Colonic mucosa (tissue), 4 donors: Measurements from ENCODE around the gene VEPH1. TPM values are rescaled to one million over a fixed set of nuclear protein-coding genes. Genes with fewer than 3 reads are reported as not detected.

ENCODE experiments used
- DNase-seq: peaks from one replicate; pipeline ENCODE4 v3.0.0-alpha.2; 2020
- H3K27ac ChIP-seq: fragments of 200-600 bp; one replicate; pipeline ENCODE4 v1.8.0; 2021
- H3K27me3 ChIP-seq: fragments of 200-600 bp; one replicate; pipeline ENCODE4 v1.8.0; 2021
- H3K36me3 ChIP-seq: fragments of 200-600 bp; one replicate; pipeline ENCODE4 v1.8.0; 2021
- H3K4me1 ChIP-seq: fragments of 200-600 bp; one replicate; pipeline ENCODE4 v1.8.0; 2021; ENCODE audit warnings: mild to moderate bottlenecking
- H3K4me3 ChIP-seq: fragments of 200-600 bp; one replicate; pipeline ENCODE4 v1.8.0; 2021
- H3K9ac ChIP-seq, 2 donors: one replicate each; pipeline ENCODE4 v1.7.0; 2013; ENCODE audit warnings: control low read depth in 2 of 2, low read depth in 2 of 2, low read length in 2 of 2
- H3K9me3 ChIP-seq: fragments of 200-600 bp; one replicate; pipeline ENCODE4 v1.8.0; 2021
- CTCF ChIP-seq: fragments of 200-600 bp; IDR thresholded peaks from one replicate; pipeline ENCODE4 v1.8.0; 2022; ENCODE audit warnings: antibody characterized with exemption, mild to moderate bottlenecking
- intact Hi-C: fragments of 100-400 bp; cut with DNase I; formaldehyde crosslinking; loops from one replicate; pipeline ENCODE4 v1.14.1; 2022
- total RNA-seq, 2 donors: library from RNA; stranded (reverse); fragmentation: NEBNext Ultra II Directional in 1 of 2; extraction: Animal tissue kit (Norgen Biotek cat#: 25700) in 1 of 2; gene quantifications; one replicate each; pipeline ENCODE4 v1.2.1, GENCODE V29; 2021
- donor health status: healthy.
- donor health status: DM: no; HTN: no; CAD: no.
- donor health status: DM: no; HTN: no; CAD: no.

Gene VEPH1
- total RNA-seq, 2 donors from 2014 or later: 1.3 to 2.7 TPM

GRCh38 chr3:157282261-157283191 is 220.7 kb downstream of the VEPH1 start:
- Histone ChIP-seq H3K4me3 (no peak overlapping the region), H3K27me3 (no peaks in the 10 kb centered on the region), H3K4me1 (no peaks in the 10 kb centered on the region), H3K27ac (no peak overlapping the region), H3K36me3 (no peaks in the 10 kb centered on the region), H3K9ac (no peak overlapping the region), H3K9me3 (no peaks in the 10 kb centered on the region)
- intact Hi-C loops: no loop called here
- TF ChIP-seq CTCF: no peak
- DNase-seq: no peak

GRCh38 chr3:157280786-157281185 is 222.4 kb downstream of the VEPH1 start:
- no peak overlapping the region for H3K9ac ChIP-seq
- H3K27me3 ChIP-seq: no peaks in the 10 kb centered on the region
- intact Hi-C loops: no loop called here
- H3K9me3 ChIP-seq: no peaks in the 10 kb centered on the region
- no peaks in the 10 kb centered on the region for H3K4me1 ChIP-seq
- no peak overlapping the region for H3K4me3 ChIP-seq
- no peak for DNase-seq
- no peaks in the 10 kb centered on the region for H3K36me3 ChIP-seq
- no peak for TF ChIP-seq CTCF
- H3K27ac ChIP-seq: no peak overlapping the region

- H3K4me1 ChIP-seq: no peaks in the 10 kb centered on the region
- no peak overlapping the region for H3K27ac ChIP-seq
- DNase-seq: no peak
- no peak overlapping the region for H3K4me3 ChIP-seq
- intact Hi-C loops: no loop called here
- H3K36me3 ChIP-seq: no peaks in the 10 kb centered on the region
- no peak for TF ChIP-seq CTCF
- no peaks in the 10 kb centered on the region for H3K9me3 ChIP-seq
- H3K9ac ChIP-seq: no peak overlapping the region
- no peaks in the 10 kb centered on the region for H3K27me3 ChIP-seq
These were observed 222.9 kb downstream of the VEPH1 start for GRCh38 chr3:157280354-157280753.

GRCh38 chr3:157279237-157279636 is 224.0 kb downstream of the VEPH1 start:
- no peak for DNase-seq
- Histone ChIP-seq H3K9me3 (no peaks in the 10 kb centered on the region), H3K36me3 (no peaks in the 10 kb centered on the region), H3K9ac (no peak overlapping the region), H3K27me3 (no peaks in the 10 kb centered on the region), H3K27ac (no peak overlapping the region), H3K4me3 (no peak overlapping the region), H3K4me1 (no peaks in the 10 kb centered on the region)
- TF ChIP-seq CTCF: no peak
- intact Hi-C loops: no loop called here

- Histone ChIP-seq H3K4me1 (no peaks in the 10 kb centered on the region), H3K27me3 (no peaks in the 10 kb centered on the region), H3K36me3 (no peaks in the 10 kb centered on the region), H3K9ac (no peak overlapping the region), H3K4me3 (no peak overlapping the region), H3K27ac (no peak overlapping the region), H3K9me3 (no peaks in the 10 kb centered on the region)
- intact Hi-C loops: no loop called here
- TF ChIP-seq CTCF: no peak
- no peak for DNase-seq
These were observed 226.4 kb downstream of the VEPH1 start for GRCh38 chr3:157276801-157277200.
